PC-3 (cell line): ENCODE results near the gene TGFBR3. TPM values are rescaled to one million over a fixed set of nuclear protein-coding genes. Genes with fewer than 3 reads are reported as not detected.

Experiments used
- ATAC-seq: fragments of 200-7000 bp; cut with Tn5 transposase; 2 replicates; pipeline ENCODE4 v1.9.1; 2020; ENCODE audit warnings: mild to moderate bottlenecking, moderate library complexity
- BruUV-seq: library from RNA; stranded (reverse); fragments of 400-500 nt; replicated peaks from 2 replicates; lab custom pipeline; 2021; lab: Mats Ljungman, UMichigan
- CTCF ChIA-PET: fragments of 300-600 bp; sonication (Branson Sonifier 250); formaldehyde crosslinking; loops from one replicate; lab custom pipeline; 2022; ENCODE audit warnings: antibody characterized with exemption; lab: Charles Lee
- POLR2A ChIA-PET: fragments of 300-600 bp; sonication (Branson Sonifier 250); formaldehyde crosslinking; loops from one replicate; lab custom pipeline; 2022; ENCODE audit warnings: antibody characterized with exemption; ENCODE audit not compliant: unreplicated experiment; lab: Charles Lee
- DNase-seq: peaks from one replicate; pipeline ENCODE4 v3.0.0-alpha.2; 2015
- H2AFZ ChIP-seq: fragments of 300-600 bp; sonication (generic); 2 replicates; pipeline ENCODE4 v1.6.0; 2016; ENCODE audit warnings: antibody characterized with exemption, low read length
- H3F3A ChIP-seq: fragments of 300-600 bp; sonication (generic); one replicate; pipeline ENCODE4 v1.6.0; 2017; ENCODE audit warnings: antibody characterized with exemption, low read length, control low read depth, mild to moderate bottlenecking; ENCODE audit not compliant: unreplicated experiment
- H3K27ac ChIP-seq: fragments of 300-600 bp; sonication (generic); 2 replicates; pipeline ENCODE4 v1.5.1; 2016; ENCODE audit warnings: mild to moderate bottlenecking, low read length
- H3K27me3 ChIP-seq: fragments of 300-600 bp; sonication (generic); 2 replicates; pipeline ENCODE4 v1.6.1; 2016; ENCODE audit warnings: low read length, mixed read lengths
- H3K36me3 ChIP-seq: fragments of 300-600 bp; sonication (generic); 2 replicates; pipeline ENCODE4 v1.6.1; 2016; ENCODE audit warnings: low read depth, mixed run types, low read length, mixed read lengths
- H3K4me1 ChIP-seq: fragments of 300-600 bp; sonication (generic); 2 replicates; pipeline ENCODE4 v1.5.1; 2016; ENCODE audit warnings: low read length; ENCODE audit not compliant: insufficient read depth
- H3K4me2 ChIP-seq: fragments of 300-600 bp; sonication (generic); 2 replicates; pipeline ENCODE4 v1.6.0; 2016; ENCODE audit warnings: low read length
- H3K4me3 ChIP-seq: fragments of 300-600 bp; sonication (generic); 2 replicates; pipeline ENCODE4 v1.5.1; 2016; ENCODE audit warnings: mild to moderate bottlenecking, low read length, mixed read lengths
- H3K79me2 ChIP-seq: fragments of 300-600 bp; sonication (generic); 2 replicates; pipeline ENCODE4 v1.6.1; 2017; ENCODE audit warnings: low read length, mixed read lengths
- H3K9ac ChIP-seq: fragments of 300-600 bp; sonication (generic); 2 replicates; pipeline ENCODE4 v1.6.0; 2016; ENCODE audit warnings: mild to moderate bottlenecking, low read length
- H3K9me2 ChIP-seq: fragments of 300-600 bp; sonication (generic); replicated peaks from 2 replicates; pipeline ENCODE4 v1.6.1; 2016; ENCODE audit warnings: mixed run types, low read length, mixed read lengths
- H3K9me3 ChIP-seq: fragments of 300-600 bp; sonication (generic); 2 replicates; pipeline ENCODE4 v1.6.1; 2016; ENCODE audit warnings: low read length, mixed read lengths
- H4K20me1 ChIP-seq: fragments of 300-600 bp; sonication (generic); 2 replicates; pipeline ENCODE4 v1.6.1; 2016; ENCODE audit warnings: low read length, mixed read lengths
- EZH2 ChIP-seq: fragments of 300-600 bp; sonication (generic); IDR thresholded peaks from one replicate; pipeline ENCODE4 v1.6.1; 2017; ENCODE audit warnings: antibody characterized with exemption, mild to moderate bottlenecking, low read length; ENCODE audit not compliant: unreplicated experiment
- EZH2phosphoT487 ChIP-seq: fragments of 300-600 bp; sonication (generic); IDR thresholded peaks from 2 replicates; pipeline ENCODE4 v1.6.1; 2018; ENCODE audit warnings: mild to moderate bottlenecking, antibody characterized with exemption, low read length, borderline replicate concordance
- intact Hi-C: fragments of 100-400 bp; cut with micrococcal nuclease; formaldehyde crosslinking; loops from 2 replicates; pipeline ENCODE4 v1.9.0; 2023
- total RNA-seq: library from RNA; depleted of rRNA; stranded (reverse); fragments of >200 nt; gene quantifications from 2 replicates; pipeline ENCODE4 v1.2.3, GENCODE V29; 2014
- TF ChIP-seq, protein P1 (sequence below): fragments of 300-600 bp; sonication (generic); conservative IDR thresholded peaks from 2 replicates; pipeline ENCODE4 v1.5.1; 2017; ENCODE audit warnings: antibody characterized with exemption, low read depth, mild to moderate bottlenecking, low read length

TGFBR3 gene
- total RNA-seq, 1 experiment from 2014 or later = 2.8 TPM

DNA sequence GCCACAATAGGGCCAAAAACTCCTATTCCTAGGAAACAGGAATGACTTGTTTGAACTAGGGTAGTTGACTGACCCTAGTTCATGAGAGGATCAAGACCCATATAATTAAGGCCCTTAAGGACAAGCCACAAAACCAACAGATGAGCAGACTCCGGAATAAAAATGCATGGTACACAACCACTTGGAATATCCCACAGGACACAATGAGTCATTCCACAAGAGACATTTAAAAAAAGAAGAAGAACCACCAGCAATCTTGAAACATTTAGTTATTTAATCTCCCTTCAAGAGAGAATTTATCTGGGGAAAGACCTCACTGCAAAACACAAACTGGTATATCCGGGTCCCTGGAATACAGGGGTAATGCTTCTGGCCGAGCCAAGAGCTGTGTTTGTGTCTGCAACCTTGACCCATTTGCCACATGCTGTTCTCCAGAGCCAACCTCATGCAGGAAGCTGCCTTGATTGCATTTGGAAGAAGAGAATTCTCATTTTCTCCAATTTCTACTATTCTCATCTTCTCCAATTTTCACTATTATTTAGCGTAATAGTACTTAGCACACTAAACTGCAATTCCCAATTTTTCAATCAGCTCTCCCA, 135.5 kb downstream of the TGFBR3 start:
- H3F3A ChIP-seq = no peaks in the 10 kb centered on the region
- intact Hi-C loops = no loop called here
- no peaks in the 10 kb centered on the region for H3K79me2 ChIP-seq
- 0 out of 2 replicates have a peak, but pooled peaks cover 7% of the 10 kb centered on the region for H3K9me3 ChIP-seq
- DNase-seq (no peak), ATAC-seq (no peak)
- no peak overlapping the region for H3K4me2 ChIP-seq
- TF ChIP-seq, protein P1, sequence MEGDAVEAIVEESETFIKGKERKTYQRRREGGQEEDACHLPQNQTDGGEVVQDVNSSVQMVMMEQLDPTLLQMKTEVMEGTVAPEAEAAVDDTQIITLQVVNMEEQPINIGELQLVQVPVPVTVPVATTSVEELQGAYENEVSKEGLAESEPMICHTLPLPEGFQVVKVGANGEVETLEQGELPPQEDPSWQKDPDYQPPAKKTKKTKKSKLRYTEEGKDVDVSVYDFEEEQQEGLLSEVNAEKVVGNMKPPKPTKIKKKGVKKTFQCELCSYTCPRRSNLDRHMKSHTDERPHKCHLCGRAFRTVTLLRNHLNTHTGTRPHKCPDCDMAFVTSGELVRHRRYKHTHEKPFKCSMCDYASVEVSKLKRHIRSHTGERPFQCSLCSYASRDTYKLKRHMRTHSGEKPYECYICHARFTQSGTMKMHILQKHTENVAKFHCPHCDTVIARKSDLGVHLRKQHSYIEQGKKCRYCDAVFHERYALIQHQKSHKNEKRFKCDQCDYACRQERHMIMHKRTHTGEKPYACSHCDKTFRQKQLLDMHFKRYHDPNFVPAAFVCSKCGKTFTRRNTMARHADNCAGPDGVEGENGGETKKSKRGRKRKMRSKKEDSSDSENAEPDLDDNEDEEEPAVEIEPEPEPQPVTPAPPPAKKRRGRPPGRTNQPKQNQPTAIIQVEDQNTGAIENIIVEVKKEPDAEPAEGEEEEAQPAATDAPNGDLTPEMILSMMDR = no peak
- TF ChIP-seq EZH2phosphoT487 = no peak
- no peak for TF ChIP-seq EZH2
- H3K9me2 ChIP-seq = no peaks in the 10 kb centered on the region
- no peaks in the 10 kb centered on the region for H3K4me1 ChIP-seq
- CTCF ChIA-PET = no interaction called here
- H3K36me3 ChIP-seq = peaks cover 2% of the 10 kb centered on the region; the same call in 1 of the 2 replicates
- POLR2A ChIA-PET = no interaction called here
- no peaks in the 10 kb centered on the region for H3K27me3 ChIP-seq
- H3K27ac ChIP-seq = no peak overlapping the region
- H2AFZ ChIP-seq = no peak overlapping the region
- no peak overlapping the region for H3K9ac ChIP-seq
- H3K4me3 ChIP-seq = no peak overlapping the region
- H4K20me1 ChIP-seq = no peaks in the 10 kb centered on the region
- no TSS peak for BruUV-seq

DNA sequence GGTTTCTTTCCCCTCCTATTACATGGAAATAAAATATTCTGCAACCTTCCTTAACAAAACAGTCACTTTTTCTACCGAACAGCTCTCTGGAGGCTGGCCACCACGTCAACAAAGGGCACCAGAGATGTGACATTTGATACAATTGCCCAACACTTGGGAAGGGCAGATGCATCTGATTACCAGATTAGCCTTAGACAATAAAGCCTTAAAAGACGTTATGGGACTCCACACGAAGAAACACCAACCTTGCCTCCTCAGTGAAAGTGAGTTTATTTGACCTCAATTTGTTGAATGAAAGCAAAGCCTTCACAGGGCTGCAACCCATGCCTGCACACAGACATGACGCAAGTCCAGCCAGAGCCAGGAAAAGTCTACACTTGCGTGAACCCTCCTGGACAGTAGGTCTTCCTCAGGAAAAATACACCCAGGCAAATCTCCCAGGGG, 136.1 kb downstream of the TGFBR3 start:
- Histone ChIP-seq H3K36me3 (peaks cover 2% of the 10 kb centered on the region; the same call in 1 of the 2 replicates), H3K4me2 (no peak overlapping the region), H4K20me1 (no peaks in the 10 kb centered on the region), H3K9ac (no peak overlapping the region), H3K27ac (no peak overlapping the region), H3K4me3 (no peak overlapping the region), H3K27me3 (no peaks in the 10 kb centered on the region), H3K4me1 (no peaks in the 10 kb centered on the region), H3F3A (no peaks in the 10 kb centered on the region), H3K9me3 (0 out of 2 replicates have a peak, but pooled peaks cover 7% of the 10 kb centered on the region), H3K9me2 (no peaks in the 10 kb centered on the region), H2AFZ (no peak overlapping the region), H3K79me2 (no peaks in the 10 kb centered on the region)
- ATAC-seq (no peak), DNase-seq (no peak)
- POLR2A ChIA-PET = no interaction called here
- CTCF ChIA-PET = no interaction called here
- TF ChIP-seq, protein P1 = no peak
- no peak for TF ChIP-seq EZH2phosphoT487
- TF ChIP-seq EZH2 = no peak
- no TSS peak for BruUV-seq
- intact Hi-C loops = no loop called here

DNA sequence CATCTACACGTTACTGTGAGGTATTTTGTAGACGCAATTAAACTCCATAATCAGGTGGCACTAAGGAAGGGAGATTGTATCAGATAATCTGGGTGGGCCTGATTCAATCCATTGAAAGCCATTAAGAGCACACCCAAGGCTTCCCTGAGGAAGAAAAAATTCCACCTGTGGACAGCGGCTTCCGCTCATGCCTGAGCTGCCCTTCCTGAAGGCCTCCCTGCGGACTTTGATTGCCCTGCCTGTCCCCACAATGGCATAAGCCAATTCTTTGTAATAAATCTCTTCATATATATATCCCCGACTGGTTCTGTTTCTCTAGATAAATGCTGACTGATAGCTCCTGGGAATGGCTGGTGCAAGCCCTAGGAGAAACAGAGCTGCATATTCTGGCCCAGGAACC, 138.3 kb downstream of the TGFBR3 start:
- H3K4me2 ChIP-seq = no peak overlapping the region
- H3K9ac ChIP-seq = no peak overlapping the region
- H4K20me1 ChIP-seq = no peaks in the 10 kb centered on the region
- no peaks in the 10 kb centered on the region for H3K9me2 ChIP-seq
- BruUV-seq = no TSS peak
- no peak overlapping the region for H3K27ac ChIP-seq
- ChIA-PET POLR2A (no interaction called here), CTCF (no interaction called here)
- peaks cover 2% of the 10 kb centered on the region; the same call in 1 of the 2 replicates for H3K36me3 ChIP-seq
- no peak overlapping the region for H2AFZ ChIP-seq
- H3K79me2 ChIP-seq = no peaks in the 10 kb centered on the region
- H3K9me3 ChIP-seq = 0 out of 2 replicates have a peak, but pooled peaks cover 7% of the 10 kb centered on the region
- no peaks in the 10 kb centered on the region for H3F3A ChIP-seq
- intact Hi-C loops = no loop called here
- TF ChIP-seq EZH2 (no peak), EZH2phosphoT487 (no peak)
- TF ChIP-seq, protein P1 = no peak
- no peak for ATAC-seq
- no peak overlapping the region for H3K4me3 ChIP-seq
- DNase-seq = no peak
- H3K27me3 ChIP-seq = no peaks in the 10 kb centered on the region
- peaks cover 5% of the 10 kb centered on the region; the same call in 1 of the 2 replicates for H3K4me1 ChIP-seq
